HUDEP-2 (cell line): ENCODE data around the gene PLCB2.

ENCODE experiments used
- DNase-seq, 76 experiments: peaks; one replicate each; lab custom pipeline; 2025; ENCODE audit not compliant: unreplicated experiment in 76 of 76; lab: John Stamatoyannopoulos, UW

PLCB2 gene

DNA sequence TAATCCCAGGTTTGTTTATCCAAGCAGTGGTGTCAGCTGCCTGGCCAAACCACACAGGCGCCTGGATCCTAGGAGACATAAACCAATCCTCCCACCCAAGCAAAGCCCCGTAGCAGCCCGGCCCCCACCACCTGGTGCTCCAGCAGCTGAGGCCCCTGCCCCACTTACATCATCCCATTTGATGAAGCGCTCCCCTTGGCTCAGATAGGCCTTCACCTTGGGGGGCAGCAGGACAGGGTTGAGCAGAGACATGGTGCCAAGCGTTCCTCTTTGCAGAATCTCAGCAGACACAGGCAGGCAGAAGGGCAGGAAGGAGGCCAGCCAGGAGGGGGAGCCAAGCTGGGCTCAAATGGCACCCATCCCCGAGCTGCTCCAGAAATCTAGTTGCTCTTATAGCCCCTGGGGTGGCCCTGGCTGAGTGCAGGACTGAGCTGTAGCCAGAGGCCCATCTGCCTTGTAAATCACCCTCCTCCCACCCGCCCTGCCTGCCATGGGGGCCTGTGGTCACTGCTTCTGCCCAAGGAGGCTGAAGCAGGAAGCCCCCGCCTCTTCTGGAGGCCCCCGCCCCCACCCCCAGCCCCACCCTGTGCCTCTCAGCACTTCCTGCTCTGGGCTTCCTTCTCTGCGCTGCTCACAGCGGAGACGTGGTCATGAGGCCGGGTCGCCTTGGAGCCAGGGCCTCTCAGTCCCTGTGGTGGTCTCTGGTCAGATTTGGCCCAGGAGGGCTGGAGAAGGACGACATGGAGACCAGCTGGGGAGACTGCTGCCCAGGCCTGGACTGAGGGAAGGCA lies at the start of gene PLCB2:
Gene PLCB2 (minus strand): TSS at position 515 of the 791 bp plus-strand sequence. CDS start 263 bp downstream, at position 252.
- DNase-seq = peak in 37 of 76 experiments; percentile 3 to 43 (median 24)

- DNase-seq = no peak
Observed at GRCh38 chr15:40357246-40357645, 49.5 kb upstream of the PLCB2 start.

- DNase-seq = no peak
Observed at GRCh38 chr15:40355976-40356585, 48.3 kb upstream of the PLCB2 start.

DNA sequence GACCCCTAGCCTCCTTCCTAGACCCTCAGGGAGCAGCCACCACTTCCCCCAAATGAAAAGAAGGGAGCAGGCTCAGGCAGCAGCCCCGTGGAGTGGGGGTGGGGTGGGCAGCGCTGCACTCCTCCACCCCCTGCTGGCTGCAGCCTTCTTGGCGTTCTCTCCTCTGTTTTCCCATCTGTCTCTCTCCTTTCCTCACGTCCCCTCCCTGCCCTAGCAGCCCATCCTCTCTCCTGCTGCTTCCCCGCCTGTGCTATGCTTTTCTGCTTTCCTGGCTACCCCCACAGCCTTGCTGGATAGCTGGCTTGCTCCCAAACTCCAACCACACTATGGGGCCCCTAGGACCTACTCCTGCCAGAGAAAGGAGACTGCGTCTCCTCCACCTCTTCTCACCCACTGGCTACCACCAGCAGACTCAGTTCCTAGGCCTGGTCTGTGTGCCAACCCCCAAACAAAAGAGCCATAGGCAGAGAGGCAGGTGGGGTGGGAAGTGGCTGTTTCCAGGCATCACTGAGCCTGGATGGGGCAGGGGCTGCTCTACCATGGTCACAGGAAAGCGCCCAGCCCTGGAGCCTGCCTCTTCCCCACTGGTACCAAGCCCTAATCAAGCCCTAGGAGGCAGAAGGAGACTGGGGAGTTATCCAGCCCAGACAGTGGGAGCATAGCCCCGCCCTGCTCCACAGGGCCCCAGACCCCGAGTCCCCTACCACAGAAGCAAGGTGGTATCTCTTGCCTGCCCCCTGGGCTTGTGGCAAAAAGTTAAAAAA lies 46.9 kb upstream of the PLCB2 start:
- peak in 16 of 76 experiments; percentile 3 to 32 (median 16) for DNase-seq

- no peak for DNase-seq
Observed at GRCh38 chr15:40353697-40354096, 46.0 kb upstream of the PLCB2 start.

- no peak for DNase-seq
Observed at GRCh38 chr15:40352281-40352901, 44.7 kb upstream of the PLCB2 start.

- DNase-seq = no peak
Observed at GRCh38 chr15:40349163-40349562, 41.4 kb upstream of the PLCB2 start.

GRCh38 chr15:40348474-40348870 lies 40.7 kb upstream of the PLCB2 start:
- peak in 57 of 76 experiments; percentile 7 to 61 (median 38) for DNase-seq

- DNase-seq = peak in 7 of 76 experiments; percentile 3 to 28 (median 14)
Observed at GRCh38 chr15:40347559-40348473, 40.1 kb upstream of the PLCB2 start.

GRCh38 chr15:40346579-40347558 lies 39.1 kb upstream of the PLCB2 start:
- no peak for DNase-seq

DNA sequence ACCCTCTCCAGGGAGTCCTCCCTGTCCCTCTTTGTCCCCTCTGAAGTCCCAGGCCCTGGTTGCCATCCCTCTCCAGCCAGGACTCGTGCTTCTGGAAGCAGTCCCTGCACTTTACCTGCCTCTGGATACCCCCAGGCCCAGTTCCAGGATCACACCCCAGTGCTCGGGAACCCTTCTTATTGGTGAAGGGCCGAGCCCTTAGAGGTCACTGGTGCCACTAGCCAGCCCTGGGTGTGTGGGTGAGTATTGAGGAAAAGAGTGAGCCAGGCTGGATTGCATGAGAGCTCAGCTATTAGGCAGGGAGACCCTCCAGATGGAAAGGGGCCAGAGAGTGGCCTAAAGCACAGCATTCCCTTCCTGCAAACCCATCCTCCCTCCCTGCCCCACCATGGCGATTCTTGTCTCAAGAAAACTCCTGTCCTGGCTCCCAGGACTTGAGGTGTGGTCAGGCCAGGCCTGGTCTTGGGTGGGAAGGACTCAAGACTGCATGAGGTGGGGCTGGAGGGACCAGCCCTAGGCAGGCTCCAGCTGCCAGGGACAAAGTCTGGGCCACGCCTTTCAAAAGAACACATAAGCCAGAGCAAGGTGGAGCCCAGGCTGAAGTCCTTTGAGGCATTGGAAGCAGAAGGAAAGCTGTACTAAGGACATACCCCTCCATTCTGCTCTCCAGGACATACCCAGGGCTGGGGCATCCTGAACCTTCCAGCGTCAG lies 38.3 kb upstream of the PLCB2 start:
- DNase-seq = peak in 8 of 76 experiments; percentile 4 to 25 (median 12)

DNA sequence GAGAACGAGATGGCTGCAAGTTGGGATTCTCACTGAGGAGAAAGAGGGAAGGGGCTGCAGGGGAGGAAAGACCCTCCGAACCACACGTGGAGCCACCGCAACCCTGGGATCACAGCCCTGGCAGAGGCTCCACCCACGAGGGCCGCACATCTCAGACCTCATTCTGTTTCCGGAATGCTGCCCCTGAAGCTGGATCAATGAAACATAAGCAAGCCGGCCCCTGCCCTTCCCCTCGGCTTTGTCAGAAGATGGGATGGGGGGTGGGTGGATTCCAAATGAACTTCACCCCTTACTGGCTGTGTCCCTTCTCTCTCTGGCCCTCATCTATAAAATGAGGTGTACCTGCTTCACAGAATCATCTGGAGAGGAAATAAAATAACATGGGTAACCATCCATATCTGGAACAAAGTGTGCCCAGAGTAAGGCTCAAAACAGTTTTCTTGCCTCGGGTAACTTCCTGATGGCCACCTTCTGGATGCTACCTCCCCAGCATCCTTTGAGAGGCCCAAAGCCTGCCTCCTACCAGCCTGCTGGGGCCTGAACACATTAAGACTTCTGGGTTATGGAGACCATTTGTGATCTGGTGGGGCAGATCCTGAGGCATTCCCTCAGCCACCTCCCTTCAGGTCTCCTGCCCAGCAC lies 37.6 kb upstream of the PLCB2 start:
- no peak for DNase-seq

- peak in 60 of 76 experiments; percentile 13 to 67 (median 44) for DNase-seq
Observed at GRCh38 chr15:40344631-40345120, 36.9 kb upstream of the PLCB2 start.

- DNase-seq = no peak
Observed at GRCh38 chr15:40344217-40344616, 36.5 kb upstream of the PLCB2 start.

- no peak for DNase-seq
Observed at GRCh38 chr15:40343512-40343911, 35.8 kb upstream of the PLCB2 start.

GRCh38 chr15:40342416-40343320 lies 34.9 kb upstream of the PLCB2 start:
- DNase-seq = no peak
